ENCODE results near the gene USHBP1. TPM values are rescaled to one million over a fixed set of nuclear protein-coding genes. Genes with fewer than 3 reads are reported as not detected.
A peak's percentile ranks its signal among the peaks of the same experiment; 100 is the strongest.

The USHBP1 gene
- total RNA-seq, 1 experiment from 2014 or later: 12.3 TPM

GRCh38 chr19:17311455-17312188 is 47.1 kb upstream of the USHBP1 start (continued):
- no peak for TF ChIP-seq ZNF512 (CRISPR knock-in tag; IDR thresholded peaks at IDR 0.05; ENCODE audit: borderline replicate concordance)
- no peak for TF ChIP-seq NFATC4 (CRISPR knock-in tag; IDR thresholded peaks at IDR 0.05)
- TF ChIP-seq EMX1 (CRISPR knock-in tag; IDR thresholded peaks at IDR 0.05): no peak
- no peak for TF ChIP-seq OVOL2 (CRISPR knock-in tag; IDR thresholded peaks at IDR 0.05; ENCODE audit: borderline replicate concordance)
- no peak for TF ChIP-seq SMAD3 (CRISPR knock-in tag; IDR thresholded peaks at IDR 0.05; ENCODE audit: borderline replicate concordance)
- no peak for TF ChIP-seq PRRX2 (CRISPR knock-in tag; IDR thresholded peaks at IDR 0.05)
- no peak for TF ChIP-seq ZNF219 (CRISPR knock-in tag; IDR thresholded peaks at IDR 0.05; ENCODE audit: borderline replicate concordance)
- no peak for TF ChIP-seq ZNF416 (CRISPR knock-in tag; IDR thresholded peaks at IDR 0.05)

- no peak for DNase-seq (ENCODE audit: low spot score)
- ChIA-PET POLR2A (interaction anchor here (1.4 to 2.4 kb wide), 6 partner anchors 11 to 95 kb away, joined by 5 to 10 read pairs (median 8); partner anchors contain the start of gene USE1), CTCF (interaction anchor here (0.6 to 3.1 kb wide), 8 partner anchors 12 to 868 kb away, joined by 3 to 35 read pairs (median 6); no protein-coding TSS in a partner anchor)
- H3K27me3 Mint-ChIP-seq (ENCODE audit: low read depth): no peaks in the 10 kb centered on the region
- ATAC-seq: no peak
- H3K4me3 Mint-ChIP-seq: peak overlapping the region; percentile 88
- H3K36me3 Mint-ChIP-seq: peaks cover 12% of the 10 kb centered on the region
- peak overlapping the region; percentile 95 for H3K27ac Mint-ChIP-seq
- H3K4me1 Mint-ChIP-seq: peaks cover 25% of the 10 kb centered on the region
- H3K9me3 Mint-ChIP-seq: no peaks in the 10 kb centered on the region
- TF ChIP-seq ZNF219 (CRISPR knock-in tag; IDR thresholded peaks at IDR 0.05; ENCODE audit: borderline replicate concordance) (no peak), CBFB (CRISPR knock-in tag; IDR thresholded peaks at IDR 0.05; ENCODE audit: low read depth) (no peak), ZNF317 (CRISPR knock-in tag; IDR thresholded peaks at IDR 0.05; ENCODE audit: borderline replicate concordance, low read depth) (no peak), JAZF1 (CRISPR knock-in tag; IDR thresholded peaks at IDR 0.05) (no peak), TEAD4 (CRISPR knock-in tag; IDR thresholded peaks at IDR 0.05) (no peak), SOX15 (CRISPR knock-in tag; IDR thresholded peaks at IDR 0.05) (no peak)
Observed at GRCh38 chr19:17309965-17310461, 45.5 kb upstream of the USHBP1 start.

- Mint-ChIP-seq H3K9me3 (no peaks in the 10 kb centered on the region), H3K4me3 (peak within 1 kb of the TSS; percentile 89), H3K4me1 (peaks cover 31% of the 10 kb centered on the region), H3K36me3 (peaks cover 8% of the 10 kb centered on the region), H3K27ac (peak within 1 kb of the TSS; percentile 95), H3K27me3 (ENCODE audit: low read depth) (no peaks in the 10 kb centered on the region)
- ATAC-seq (peak; percentile 85), DNase-seq (ENCODE audit: low spot score) (peak; percentile 100)
- CTCF ChIA-PET: interaction anchor here (0.6 to 3.1 kb wide), 21 partner anchors 12 to 868 kb away, joined by 3 to 35 read pairs (median 4); partner anchors contain the start of genes BABAM1, MVB12A and OCEL1
- POLR2A ChIA-PET: interaction anchor here (0.5 to 2.4 kb wide), 14 partner anchors 12 to 185 kb away, joined by 3 to 10 read pairs (median 5); partner anchors contain the start of genes ANO8, BABAM1 and USE1
- TF ChIP-seq TEAD1 (CRISPR knock-in tag; IDR thresholded peaks at IDR 0.05): no peak
- TF ChIP-seq, protein P1, sequence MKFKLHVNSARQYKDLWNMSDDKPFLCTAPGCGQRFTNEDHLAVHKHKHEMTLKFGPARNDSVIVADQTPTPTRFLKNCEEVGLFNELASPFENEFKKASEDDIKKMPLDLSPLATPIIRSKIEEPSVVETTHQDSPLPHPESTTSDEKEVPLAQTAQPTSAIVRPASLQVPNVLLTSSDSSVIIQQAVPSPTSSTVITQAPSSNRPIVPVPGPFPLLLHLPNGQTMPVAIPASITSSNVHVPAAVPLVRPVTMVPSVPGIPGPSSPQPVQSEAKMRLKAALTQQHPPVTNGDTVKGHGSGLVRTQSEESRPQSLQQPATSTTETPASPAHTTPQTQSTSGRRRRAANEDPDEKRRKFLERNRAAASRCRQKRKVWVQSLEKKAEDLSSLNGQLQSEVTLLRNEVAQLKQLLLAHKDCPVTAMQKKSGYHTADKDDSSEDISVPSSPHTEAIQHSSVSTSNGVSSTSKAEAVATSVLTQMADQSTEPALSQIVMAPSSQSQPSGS (CRISPR knock-in tag; IDR thresholded peaks at IDR 0.05; ENCODE audit: borderline replicate concordance, low read depth): no peak
- TF ChIP-seq, protein P2, sequence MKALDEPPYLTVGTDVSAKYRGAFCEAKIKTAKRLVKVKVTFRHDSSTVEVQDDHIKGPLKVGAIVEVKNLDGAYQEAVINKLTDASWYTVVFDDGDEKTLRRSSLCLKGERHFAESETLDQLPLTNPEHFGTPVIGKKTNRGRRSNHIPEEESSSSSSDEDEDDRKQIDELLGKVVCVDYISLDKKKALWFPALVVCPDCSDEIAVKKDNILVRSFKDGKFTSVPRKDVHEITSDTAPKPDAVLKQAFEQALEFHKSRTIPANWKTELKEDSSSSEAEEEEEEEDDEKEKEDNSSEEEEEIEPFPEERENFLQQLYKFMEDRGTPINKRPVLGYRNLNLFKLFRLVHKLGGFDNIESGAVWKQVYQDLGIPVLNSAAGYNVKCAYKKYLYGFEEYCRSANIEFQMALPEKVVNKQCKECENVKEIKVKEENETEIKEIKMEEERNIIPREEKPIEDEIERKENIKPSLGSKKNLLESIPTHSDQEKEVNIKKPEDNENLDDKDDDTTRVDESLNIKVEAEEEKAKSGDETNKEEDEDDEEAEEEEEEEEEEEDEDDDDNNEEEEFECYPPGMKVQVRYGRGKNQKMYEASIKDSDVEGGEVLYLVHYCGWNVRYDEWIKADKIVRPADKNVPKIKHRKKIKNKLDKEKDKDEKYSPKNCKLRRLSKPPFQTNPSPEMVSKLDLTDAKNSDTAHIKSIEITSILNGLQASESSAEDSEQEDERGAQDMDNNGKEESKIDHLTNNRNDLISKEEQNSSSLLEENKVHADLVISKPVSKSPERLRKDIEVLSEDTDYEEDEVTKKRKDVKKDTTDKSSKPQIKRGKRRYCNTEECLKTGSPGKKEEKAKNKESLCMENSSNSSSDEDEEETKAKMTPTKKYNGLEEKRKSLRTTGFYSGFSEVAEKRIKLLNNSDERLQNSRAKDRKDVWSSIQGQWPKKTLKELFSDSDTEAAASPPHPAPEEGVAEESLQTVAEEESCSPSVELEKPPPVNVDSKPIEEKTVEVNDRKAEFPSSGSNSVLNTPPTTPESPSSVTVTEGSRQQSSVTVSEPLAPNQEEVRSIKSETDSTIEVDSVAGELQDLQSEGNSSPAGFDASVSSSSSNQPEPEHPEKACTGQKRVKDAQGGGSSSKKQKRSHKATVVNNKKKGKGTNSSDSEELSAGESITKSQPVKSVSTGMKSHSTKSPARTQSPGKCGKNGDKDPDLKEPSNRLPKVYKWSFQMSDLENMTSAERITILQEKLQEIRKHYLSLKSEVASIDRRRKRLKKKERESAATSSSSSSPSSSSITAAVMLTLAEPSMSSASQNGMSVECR (CRISPR knock-in tag; IDR thresholded peaks at IDR 0.05; ENCODE audit: borderline replicate concordance): no peak
- peak; percentile 97 for TF ChIP-seq NR2C2 (CRISPR knock-in tag; IDR thresholded peaks at IDR 0.05)
- no peak for TF ChIP-seq ZBTB43 (CRISPR knock-in tag; IDR thresholded peaks at IDR 0.05)
- TF ChIP-seq ESRRA (CRISPR knock-in tag; IDR thresholded peaks at IDR 0.05; ENCODE audit: borderline replicate concordance): no peak
- TF ChIP-seq FOXP1 (CRISPR knock-in tag; IDR thresholded peaks at IDR 0.05; ENCODE audit: borderline replicate concordance): no peak
- no peak for TF ChIP-seq TP53 (CRISPR knock-in tag; IDR thresholded peaks at IDR 0.05)
Observed at GRCh38 chr19:17309198-17309964, 44.8 kb upstream of the USHBP1 start, which contains the start of gene DDA1. Gene DDA1, plus strand, starts transcription at chr19:17309563. Its CDS starts 92 bp downstream, at chr19:17309655.

All from WTC11 (cell line).